Stimulated activated naive CD4-positive, alpha-beta T cell (primary cell): ENCODE data around the gene SIT1.

Experiments used
- DNase-seq, 6 experiments: peaks; one replicate each; lab custom pipeline; 2025; lab: John Stamatoyannopoulos, UW

SIT1 gene

GRCh38 chr9:35606138-35606504, 44.6 kb downstream of the SIT1 start:
- DNase-seq = no peak

GRCh38 chr9:35605351-35606137, 45.2 kb downstream of the SIT1 start:
- DNase-seq = peak; percentile 9 to 54 (median 40)

- peak; percentile 65 to 77 (median 74) for DNase-seq
These were observed 46.0 kb downstream of the SIT1 start, which contains the start of gene TESK1 for GRCh38 chr9:35604578-35605350. TESK1 (plus strand) TSS chr9:35605262; CDS start chr9:35605620, 358 bp downstream.

GRCh38 chr9:35603986-35604577, 46.6 kb downstream of the SIT1 start:
- peak; percentile 96 to 99 (median 99) for DNase-seq

GRCh38 chr9:35603506-35603985, 47.2 kb downstream of the SIT1 start:
- no peak for DNase-seq

- DNase-seq = no peak
These were observed 50.7 kb downstream of the SIT1 start for GRCh38 chr9:35599763-35600604.
